Bronchial epithelial cell (primary cell): Measurements from ENCODE around the gene BCAS3. TPM values are rescaled to one million over a fixed set of nuclear protein-coding genes. Genes with fewer than 3 reads are reported as not detected.
A peak's percentile ranks its signal among the peaks of the same experiment; 100 is the strongest.

ENCODE experiments used
- DNase-seq: peaks from one replicate; pipeline ENCODE4 v3.0.0-alpha.2; 2010; ENCODE audit warnings: low read depth
- FAIRE-seq: peaks from 2 replicates; lab custom pipeline; 2011; peaks lifted over from hg19 to GRCh38; lab: Jason Lieb, UNC
- H3K27me3 ChIP-seq: 2 replicates; pipeline ENCODE4 v1.5.1; 2011; ENCODE audit warnings: low read length; ENCODE audit not compliant: control insufficient read depth, insufficient read depth
- H3K36me3 ChIP-seq: 2 replicates; pipeline ENCODE4 v1.5.1; 2011; ENCODE audit warnings: low read length; ENCODE audit not compliant: control insufficient read depth, insufficient read depth
- H3K4me3 ChIP-seq: 2 replicates; pipeline ENCODE4 v1.5.1; 2011; ENCODE audit warnings: mild to moderate bottlenecking, low read depth, low read length, control low read depth
- CTCF ChIP-seq: IDR thresholded peaks from 2 replicates; pipeline ENCODE4 v1.5.1; 2011; ENCODE audit warnings: mild to moderate bottlenecking, moderate library complexity, low read length, control low read depth, inconsistent platforms; ENCODE audit not compliant: insufficient read depth, severe bottlenecking
- total RNA-seq: library from RNA; depleted of rRNA; stranded (reverse); fragments of >200 nt; gene quantifications from 2 replicates; pipeline ENCODE4 v1.2.1, GENCODE V29; 2014

Gene BCAS3
- total RNA-seq, 1 donor from 2014 or later = 10.3 TPM

DNA sequence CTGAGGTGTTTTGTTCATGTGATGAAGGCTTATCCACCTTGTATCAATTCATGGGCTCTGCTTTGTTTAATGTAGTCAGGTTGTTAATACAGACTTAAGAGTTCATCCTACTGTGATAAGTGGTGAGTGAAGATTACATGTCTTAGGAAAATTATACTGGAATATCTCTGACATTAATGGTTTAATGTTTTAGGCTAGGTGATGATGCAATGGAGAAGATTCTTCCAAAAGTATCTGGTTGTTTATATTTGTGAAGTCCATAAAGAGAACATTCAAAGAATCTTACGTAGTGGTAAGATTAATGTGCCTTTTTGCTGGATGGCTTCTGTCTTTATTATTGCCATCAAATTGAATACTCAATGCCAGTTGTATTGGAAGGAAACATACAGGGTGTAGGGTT is 236.4 kb downstream of the BCAS3 start:
- FAIRE-seq (no peak), DNase-seq (no peak)
- no peak for TF ChIP-seq CTCF

GRCh38 chr17:60916043-60916442 is 238.4 kb downstream of the BCAS3 start:
- TF ChIP-seq CTCF = no peak
- Histone ChIP-seq H3K4me3 (no peak overlapping the region), H3K27me3 (no peaks in the 10 kb centered on the region), H3K36me3 (no peaks in the 10 kb centered on the region)
- FAIRE-seq = no peak
- DNase-seq = no peak

More for the DNA sequence above, 236.4 kb downstream of the BCAS3 start:
- H3K4me3 ChIP-seq = no peak overlapping the region
- H3K36me3 ChIP-seq = no peaks in the 10 kb centered on the region
- H3K27me3 ChIP-seq = no peaks in the 10 kb centered on the region

GRCh38 chr17:60920107-60920506 is 242.5 kb downstream of the BCAS3 start:
- no peak for DNase-seq

GRCh38 chr17:60923000-60923399 is 245.3 kb downstream of the BCAS3 start:
- FAIRE-seq (no peak), DNase-seq (no peak)
- H3K27me3 ChIP-seq = no peaks in the 10 kb centered on the region
- no peak for TF ChIP-seq CTCF
- no peaks in the 10 kb centered on the region for H3K36me3 ChIP-seq
- no peak overlapping the region for H3K4me3 ChIP-seq

More at GRCh38 chr17:60920107-60920506, 242.5 kb downstream of the BCAS3 start:
- no peaks in the 10 kb centered on the region for H3K36me3 ChIP-seq
- no peak for FAIRE-seq
- H3K27me3 ChIP-seq = no peaks in the 10 kb centered on the region
- no peak overlapping the region for H3K4me3 ChIP-seq
- no peak for TF ChIP-seq CTCF

- FAIRE-seq (no peak), DNase-seq (peak; percentile 28)
- Histone ChIP-seq H3K36me3 (no peaks in the 10 kb centered on the region), H3K4me3 (no peak overlapping the region), H3K27me3 (no peaks in the 10 kb centered on the region)
- no peak for TF ChIP-seq CTCF
Observed at GRCh38 chr17:60926466-60927183, 249.0 kb downstream of the BCAS3 start.

DNA sequence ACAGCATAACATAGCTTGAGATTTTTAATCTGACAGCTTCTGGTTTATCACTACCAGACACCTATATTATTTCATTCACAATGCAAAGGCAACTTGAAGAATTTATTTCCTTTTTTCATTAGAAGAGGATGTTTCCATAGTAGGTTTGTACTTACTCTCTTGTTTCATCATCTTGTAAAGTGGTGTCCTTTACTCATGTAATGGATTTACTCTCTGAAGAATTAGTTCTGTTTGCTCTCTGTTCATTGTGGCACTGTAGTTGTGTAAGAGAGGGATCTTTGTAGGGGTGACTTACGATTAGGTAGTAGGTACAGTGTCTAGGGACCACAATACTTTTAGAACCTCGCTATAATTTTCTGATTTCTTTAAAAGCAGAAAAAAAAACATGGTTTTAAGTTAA is 256.1 kb downstream of the BCAS3 start:
- no peak for DNase-seq
- no peak for TF ChIP-seq CTCF
- no peak overlapping the region for H3K4me3 ChIP-seq
- H3K27me3 ChIP-seq = no peaks in the 10 kb centered on the region
- H3K36me3 ChIP-seq = no peaks in the 10 kb centered on the region
- FAIRE-seq = no peak
